ENCODE measurements around the gene EPS15. TPM values are rescaled to one million over a fixed set of nuclear protein-coding genes. Genes with fewer than 3 reads are reported as not detected.

Gene EPS15
- total and polyA plus RNA-seq, 9 of the 15 experiments (the other 6 are each of a cell fraction or from before 2014, with no cell fraction given), result 23.1 to 69.0 (median 41.7) TPM

GRCh38 chr1:51309291-51309690, 209.8 kb downstream of the EPS15 start:
- H3K27me3 ChIP-seq (ENCODE audit: control insufficient read depth in 2 of 2, insufficient read depth in 2 of 2, low read length in 2 of 2), result no peaks in the 10 kb centered on the region
- intact Hi-C loops (cut with micrococcal nuclease), result no loop called here
- DNase-seq (ENCODE audit: extremely low read depth in 1 of 4, low spot score in 3 of 4) (peak in 1 of 4 experiments; percentile 39), FAIRE-seq (no peak), ATAC-seq (no peak)
- peaks cover 13 to 36% of the 10 kb centered on the region in 2 experiments; a peak in 4 of 5 replicates for H3K4me1 ChIP-seq (replicated peaks in 1 of 2; ENCODE audit: control insufficient read depth in 2 of 2, insufficient read depth in 2 of 2, low read length in 2 of 2)
- TF ChIP-seq ZBED1 (IDR thresholded peaks at IDR 0.05) (no peak), CREBBP (IDR thresholded peaks at IDR 0.05; ENCODE audit: low read depth, low read length) (no peak)
- CTCF ChIA-PET (ENCODE audit: low intra/inter-chr PET ratio), result no interaction called here
- peak overlapping the region in 1 of 2 experiments; percentile 59; a peak in 2 of 4 replicates for H3K9ac ChIP-seq (ENCODE audit: insufficient read depth in 1 of 2, low read depth in 2 of 2, low read length in 2 of 2)
- 60% methylated on average over 8 of the region's 8 CpGs for WGBS (ENCODE audit: insufficient coverage, low coverage, missing lambda C conversion rate)
- no peak overlapping the region for H3K27ac ChIP-seq (ENCODE audit: extremely low read depth, low read depth, low read length)
- no peaks in the 10 kb centered on the region for H3K79me2 ChIP-seq (ENCODE audit: control insufficient read depth, insufficient read depth, low read length)
- POLR2A ChIA-PET, result no interaction called here
- H3K4me2 ChIP-seq (ENCODE audit: insufficient read depth, low read length), result no peak overlapping the region
- no peaks in the 10 kb centered on the region; the same call in 1 of the 2 replicates for H3K9me3 ChIP-seq (replicated peaks; ENCODE audit: control insufficient read depth, insufficient read depth, low read depth, low read length)
- BruUV-seq (replicated peaks), result no TSS peak
- no peaks in the 10 kb centered on the region for H3K36me3 ChIP-seq (ENCODE audit: control insufficient read depth, insufficient read depth, low read length)
- H4K20me1 ChIP-seq (replicated peaks; ENCODE audit: control insufficient read depth, insufficient read depth, low read length), result no peaks in the 10 kb centered on the region
- no peak overlapping the region for H3K4me3 ChIP-seq
- H3K9me1 ChIP-seq (ENCODE audit: control insufficient read depth, insufficient read depth, low read length), result no peaks in the 10 kb centered on the region
- in situ Hi-C loops (cut with MboI), result no loop called here
- H2AFZ ChIP-seq (ENCODE audit: low read depth, low read length), result no peak overlapping the region

- no peak overlapping the region; the same call in 1 of the 2 replicates for H3K4me2 ChIP-seq (ENCODE audit: insufficient read depth, low read length)
- intact Hi-C loops (cut with micrococcal nuclease), result no loop called here
- FAIRE-seq, result no peak
- DNase-seq (ENCODE audit: extremely low read depth in 1 of 4, low spot score in 3 of 4), result peak in 1 of 4 experiments; percentile 13
- no peak for ATAC-seq
- no peak overlapping the region for H3K9ac ChIP-seq (ENCODE audit: insufficient read depth in 1 of 2, low read depth in 2 of 2, low read length in 2 of 2)
- H3K4me3 ChIP-seq, result no peak overlapping the region
- no peaks in the 10 kb centered on the region for H4K20me1 ChIP-seq (replicated peaks; ENCODE audit: control insufficient read depth, insufficient read depth, low read length)
- H3K9me1 ChIP-seq (ENCODE audit: control insufficient read depth, insufficient read depth, low read length), result no peaks in the 10 kb centered on the region
- H3K36me3 ChIP-seq (ENCODE audit: control insufficient read depth, insufficient read depth, low read length), result no peaks in the 10 kb centered on the region
- ChIA-PET POLR2A (interaction anchor here (0.6 kb wide), 1 partner anchor 20 kb away, joined by 3 read pairs; no protein-coding TSS in a partner anchor), CTCF (ENCODE audit: low intra/inter-chr PET ratio) (no interaction called here)
- no peak overlapping the region for H2AFZ ChIP-seq (ENCODE audit: low read depth, low read length)
- in situ Hi-C loops (cut with MboI), result no loop called here
- 63% methylated on average over 6 of the region's 6 CpGs for WGBS (ENCODE audit: insufficient coverage, low coverage, missing lambda C conversion rate)
- peaks cover 16 to 35% of the 10 kb centered on the region in 2 experiments; a peak in 4 of 5 replicates for H3K4me1 ChIP-seq (replicated peaks in 1 of 2; ENCODE audit: control insufficient read depth in 2 of 2, insufficient read depth in 2 of 2, low read length in 2 of 2)
- H3K9me3 ChIP-seq (replicated peaks; ENCODE audit: control insufficient read depth, insufficient read depth, low read depth, low read length), result no peaks in the 10 kb centered on the region; the same call in 1 of the 2 replicates
- no peaks in the 10 kb centered on the region for H3K79me2 ChIP-seq (ENCODE audit: control insufficient read depth, insufficient read depth, low read length)
- BruUV-seq (replicated peaks), result no TSS peak
- H3K27ac ChIP-seq (ENCODE audit: extremely low read depth, low read depth, low read length), result no peak overlapping the region
- no peaks in the 10 kb centered on the region for H3K27me3 ChIP-seq (ENCODE audit: control insufficient read depth in 2 of 2, insufficient read depth in 2 of 2, low read length in 2 of 2)
- no peak for TF ChIP-seq ZFP91 (CRISPR knock-in tag; IDR thresholded peaks at IDR 0.05)
- TF ChIP-seq MECOM (CRISPR knock-in tag; IDR thresholded peaks at IDR 0.05), result no peak
- TF ChIP-seq AFF4 (CRISPR knock-in tag; IDR thresholded peaks at IDR 0.05), result peak; percentile 47; the same call in 1 of the 2 replicates
- TF ChIP-seq CBFA2T2 (conservative IDR thresholded peaks at IDR 0.05), result no peak
- no peak for TF ChIP-seq DDX20 (tag; IDR thresholded peaks at IDR 0.05; ENCODE audit: low read depth)
- TF ChIP-seq YY1 (IDR thresholded peaks at IDR 0.05; ENCODE audit: borderline replicate concordance in 1 of 3, control insufficient read depth in 1 of 3, extremely low read depth in 1 of 3, insufficient read depth in 3 of 3, insufficient read length in 1 of 3, insufficient replicate concordance in 2 of 3, low read depth in 1 of 3, low read length in 2 of 3), result peak in 2 of 3 experiments; percentile 17 to 49
Measured at GRCh38 chr1:51308636-51309035, 210.4 kb downstream of the EPS15 start.

Data from K562 (cell line).